ENCODE data around the gene PNMA5.
"Not testable (repeated sequence)": the region's sequence is repeated elsewhere in the genome, so short reads cannot be mapped to it uniquely, and the experiment has no call there.

The PNMA5 gene

GRCh38 chrX:153004780-153005179 is 10.9 kb upstream of the PNMA5 start:
- H3K4me3 ChIP-seq (ENCODE audit: low read depth, low read length) = no peak overlapping the region
- TF ChIP-seq, protein P1, sequence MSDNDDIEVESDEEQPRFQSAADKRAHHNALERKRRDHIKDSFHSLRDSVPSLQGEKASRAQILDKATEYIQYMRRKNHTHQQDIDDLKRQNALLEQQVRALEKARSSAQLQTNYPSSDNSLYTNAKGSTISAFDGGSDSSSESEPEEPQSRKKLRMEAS (IDR thresholded peaks at IDR 0.05; ENCODE audit: low read depth, low read length) = no peak
- TF ChIP-seq, protein P2, sequence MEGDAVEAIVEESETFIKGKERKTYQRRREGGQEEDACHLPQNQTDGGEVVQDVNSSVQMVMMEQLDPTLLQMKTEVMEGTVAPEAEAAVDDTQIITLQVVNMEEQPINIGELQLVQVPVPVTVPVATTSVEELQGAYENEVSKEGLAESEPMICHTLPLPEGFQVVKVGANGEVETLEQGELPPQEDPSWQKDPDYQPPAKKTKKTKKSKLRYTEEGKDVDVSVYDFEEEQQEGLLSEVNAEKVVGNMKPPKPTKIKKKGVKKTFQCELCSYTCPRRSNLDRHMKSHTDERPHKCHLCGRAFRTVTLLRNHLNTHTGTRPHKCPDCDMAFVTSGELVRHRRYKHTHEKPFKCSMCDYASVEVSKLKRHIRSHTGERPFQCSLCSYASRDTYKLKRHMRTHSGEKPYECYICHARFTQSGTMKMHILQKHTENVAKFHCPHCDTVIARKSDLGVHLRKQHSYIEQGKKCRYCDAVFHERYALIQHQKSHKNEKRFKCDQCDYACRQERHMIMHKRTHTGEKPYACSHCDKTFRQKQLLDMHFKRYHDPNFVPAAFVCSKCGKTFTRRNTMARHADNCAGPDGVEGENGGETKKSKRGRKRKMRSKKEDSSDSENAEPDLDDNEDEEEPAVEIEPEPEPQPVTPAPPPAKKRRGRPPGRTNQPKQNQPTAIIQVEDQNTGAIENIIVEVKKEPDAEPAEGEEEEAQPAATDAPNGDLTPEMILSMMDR (IDR thresholded peaks at IDR 0.05; ENCODE audit: low read depth, low read length) = no peak
- TF ChIP-seq POLR2A (IDR thresholded peaks at IDR 0.05; ENCODE audit: extremely low read depth, insufficient read length) (no peak), MYC (IDR thresholded peaks at IDR 0.05; ENCODE audit: low read depth, low read length) (no peak)
- DNase-seq (ENCODE audit: low read depth) = no peak

DNA sequence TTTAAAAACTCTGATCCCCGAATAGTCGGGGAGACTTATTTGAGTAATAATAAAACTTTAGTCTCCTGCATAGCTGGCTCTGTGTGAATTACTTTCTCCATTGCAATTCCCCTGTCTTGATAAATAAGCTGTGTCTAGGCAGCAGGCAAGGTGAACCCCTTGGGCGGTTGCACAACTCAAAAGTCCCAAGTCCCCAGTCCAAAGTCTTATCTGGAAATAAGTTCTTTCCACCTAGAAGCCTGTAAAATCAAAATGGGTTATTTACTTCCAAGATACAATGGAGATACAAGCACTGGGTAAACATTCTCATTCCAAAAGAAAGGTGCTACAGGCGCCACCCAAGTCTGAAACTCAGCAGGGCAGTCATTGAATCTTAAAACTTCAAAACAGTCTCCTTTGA is 10.1 kb upstream of the PNMA5 start:
- TF ChIP-seq, protein P2 (IDR thresholded peaks at IDR 0.05; ENCODE audit: low read depth, low read length) = no peak
- TF ChIP-seq, protein P1 (IDR thresholded peaks at IDR 0.05; ENCODE audit: low read depth, low read length) = no peak
- no peak for TF ChIP-seq POLR2A (IDR thresholded peaks at IDR 0.05; ENCODE audit: extremely low read depth, insufficient read length)
- no peak for DNase-seq (ENCODE audit: low read depth)
- no peak overlapping the region for H3K4me3 ChIP-seq (ENCODE audit: low read depth, low read length)

- DNase-seq (ENCODE audit: low read depth); H3K4me3 ChIP-seq (ENCODE audit: low read depth, low read length): not testable (repeated sequence)
Measured at GRCh38 chrX:153002182-153002581, 8.3 kb upstream of the PNMA5 start.

DNA sequence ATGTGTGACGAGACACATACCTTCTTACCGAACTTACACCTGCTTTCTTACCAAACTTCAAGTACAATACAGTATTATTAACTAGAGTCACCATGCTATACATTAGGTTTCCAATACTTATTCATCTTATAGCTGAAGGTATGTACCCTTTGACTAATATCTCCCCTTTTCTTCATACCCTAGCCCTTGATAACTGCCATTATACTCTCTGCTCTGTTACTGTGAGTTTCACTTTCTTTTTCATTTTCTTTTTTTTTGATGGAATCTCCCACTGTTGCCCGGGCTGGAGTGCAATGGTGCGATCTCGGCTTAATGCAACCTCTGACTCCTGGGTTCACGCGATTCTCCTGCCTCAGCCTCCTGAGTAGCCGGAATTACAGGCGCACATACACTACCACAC is 3.4 kb upstream of the PNMA5 start:
- TF ChIP-seq MYC (IDR thresholded peaks at IDR 0.05; ENCODE audit: low read depth, low read length) = no peak
- TF ChIP-seq POLR2A (IDR thresholded peaks at IDR 0.05; ENCODE audit: extremely low read depth, insufficient read length) = no peak
- TF ChIP-seq, protein P2 (IDR thresholded peaks at IDR 0.05; ENCODE audit: low read depth, low read length) = no peak
- TF ChIP-seq, protein P1 (IDR thresholded peaks at IDR 0.05; ENCODE audit: low read depth, low read length) = no peak
- H3K4me3 ChIP-seq (ENCODE audit: low read depth, low read length) = no peak overlapping the region
- DNase-seq (ENCODE audit: low read depth) = no peak

- DNase-seq (ENCODE audit: low read depth) = no peak
- H3K4me3 ChIP-seq (ENCODE audit: low read depth, low read length) = no peak overlapping the region
- TF ChIP-seq MYC (IDR thresholded peaks at IDR 0.05; ENCODE audit: low read depth, low read length) (no peak), POLR2A (IDR thresholded peaks at IDR 0.05; ENCODE audit: extremely low read depth, insufficient read length) (no peak)
- TF ChIP-seq, protein P1 (IDR thresholded peaks at IDR 0.05; ENCODE audit: low read depth, low read length) = no peak
- TF ChIP-seq, protein P2 (IDR thresholded peaks at IDR 0.05; ENCODE audit: low read depth, low read length) = no peak
Measured at GRCh38 chrX:152992115-152992514, 1.8 kb downstream of the PNMA5 start.

DNA sequence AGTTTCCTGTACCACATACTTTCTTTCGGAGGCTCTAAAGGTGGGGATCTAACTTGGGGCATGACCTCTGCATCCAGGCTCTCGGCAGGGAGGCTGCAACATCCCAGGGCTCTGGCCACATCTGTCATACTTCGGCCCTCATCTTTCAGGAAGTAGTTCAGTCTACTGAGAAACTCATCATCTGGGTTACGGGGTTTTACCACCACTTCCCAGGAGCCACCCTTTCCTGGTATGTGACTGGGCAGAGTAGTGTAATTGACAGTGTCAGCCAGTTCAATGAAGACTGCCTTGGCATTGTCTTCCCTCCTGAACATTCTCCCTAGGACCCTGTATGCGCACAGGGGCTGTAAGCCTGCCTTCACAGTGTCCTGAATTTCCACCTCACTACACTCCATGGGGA is 2.8 kb downstream of the PNMA5 start:
- TF ChIP-seq MYC (IDR thresholded peaks at IDR 0.05; ENCODE audit: low read depth, low read length) (no peak), POLR2A (IDR thresholded peaks at IDR 0.05; ENCODE audit: extremely low read depth, insufficient read length) (no peak)
- TF ChIP-seq, protein P2 (IDR thresholded peaks at IDR 0.05; ENCODE audit: low read depth, low read length) = no peak
- TF ChIP-seq, protein P1 (IDR thresholded peaks at IDR 0.05; ENCODE audit: low read depth, low read length) = no peak
- no peak for DNase-seq (ENCODE audit: low read depth)
- H3K4me3 ChIP-seq (ENCODE audit: low read depth, low read length) = no peak overlapping the region

Data from NB4 (cell line).